OCI-LY3 (cell line): ENCODE results near the gene PPP1R37.

ENCODE experiments used
- H2AFZ ChIP-seq: fragments of 200-600, 300-600 bp; shearing (Covaris generic); 2 replicates; pipeline ENCODE4 v1.6.0; 2014; ENCODE audit warnings: antibody characterized with exemption, low read depth, low read length
- H3K27ac ChIP-seq: fragments of 200-600, 300-600 bp; sonication (generic); 2 replicates; pipeline ENCODE4 v1.5.1; 2014; ENCODE audit warnings: mild to moderate bottlenecking, low read length, moderate library complexity, mixed read lengths
- H3K27me3 ChIP-seq: fragments of 200-600, 300-600 bp; sonication (generic); 2 replicates; pipeline ENCODE4 v1.6.1; 2014; ENCODE audit warnings: low read depth, low read length, mixed read lengths
- H3K36me3 ChIP-seq: fragments of 200-600, 300-600 bp; sonication (generic); replicated peaks from 2 replicates; pipeline ENCODE3; 2014; ENCODE audit warnings: low read depth, low read length, mixed read lengths
- H3K4me1 ChIP-seq: fragments of 300-600, 200-600 bp; sonication (generic); 2 replicates; pipeline ENCODE4 v1.6.1; 2014; ENCODE audit warnings: low read length, mixed read lengths
- H3K4me2 ChIP-seq: fragments of 200-600, 300-600 bp; sonication (generic); 2 replicates; pipeline ENCODE4 v1.6.1; 2014; ENCODE audit warnings: low read length, mixed read lengths
- H3K4me3 ChIP-seq: fragments of 300-600, 200-600 bp; sonication (generic); 2 replicates; pipeline ENCODE4 v1.5.1; 2014; ENCODE audit warnings: antibody characterized with exemption, mild to moderate bottlenecking, low read length, moderate library complexity
- H3K79me2 ChIP-seq: fragments of 300-600, 200-600 bp; shearing (Covaris generic); 2 replicates; pipeline ENCODE4 v1.6.1; 2014; ENCODE audit warnings: mild to moderate bottlenecking, low read length, mixed read lengths
- H3K9ac ChIP-seq: fragments of 300-600, 200-600 bp; shearing (Covaris generic); 2 replicates; pipeline ENCODE4 v1.6.0; 2014; ENCODE audit warnings: mild to moderate bottlenecking, low read length, moderate library complexity
- H3K9me3 ChIP-seq: fragments of 200-600, 300-600 bp; shearing (Covaris generic); 2 replicates; pipeline ENCODE4 v1.6.1; 2014; ENCODE audit warnings: low read length, mixed read lengths; ENCODE audit not compliant: insufficient read depth
- H4K20me1 ChIP-seq: fragments of 200-600, 300-600 bp; sonication (generic); 2 replicates; pipeline ENCODE4 v1.6.1; 2016; ENCODE audit warnings: low read length, mixed read lengths; ENCODE audit not compliant: insufficient read depth
- EZH2phosphoT487 ChIP-seq: fragments of 200-600 bp; shearing (Covaris generic); IDR thresholded peaks from 2 replicates; pipeline ENCODE4 v1.6.1; 2018; ENCODE audit warnings: antibody characterized with exemption, mixed run types, low read depth
- TF ChIP-seq, protein P1 (sequence below): fragments of 200-600, 300-600 bp; sonication (generic); IDR thresholded peaks from 2 replicates; pipeline ENCODE4 v1.5.1; 2014; ENCODE audit warnings: antibody characterized with exemption, low read length, low read depth

PPP1R37 gene

DNA sequence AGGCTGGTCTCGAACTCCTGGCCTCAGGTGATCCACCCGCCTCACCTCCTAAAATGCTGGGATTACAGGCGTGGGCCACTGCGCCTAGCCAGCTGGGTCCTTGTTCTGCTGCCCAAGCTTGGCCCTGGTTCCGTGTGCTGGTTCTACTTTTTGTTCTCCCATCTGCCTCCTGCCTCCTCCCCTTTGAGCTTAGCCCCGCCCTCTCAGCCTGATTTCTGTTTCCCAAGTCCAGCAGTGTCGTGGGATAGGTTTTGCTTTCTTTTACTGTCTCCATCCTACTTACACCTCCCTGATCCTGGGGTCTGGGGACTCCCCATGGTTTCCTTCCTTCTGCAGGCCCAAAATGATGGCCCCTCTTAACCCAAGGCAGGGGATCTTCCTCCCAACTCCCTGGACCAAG, 88.0 kb downstream of the PPP1R37 start:
- TF ChIP-seq, protein P1, sequence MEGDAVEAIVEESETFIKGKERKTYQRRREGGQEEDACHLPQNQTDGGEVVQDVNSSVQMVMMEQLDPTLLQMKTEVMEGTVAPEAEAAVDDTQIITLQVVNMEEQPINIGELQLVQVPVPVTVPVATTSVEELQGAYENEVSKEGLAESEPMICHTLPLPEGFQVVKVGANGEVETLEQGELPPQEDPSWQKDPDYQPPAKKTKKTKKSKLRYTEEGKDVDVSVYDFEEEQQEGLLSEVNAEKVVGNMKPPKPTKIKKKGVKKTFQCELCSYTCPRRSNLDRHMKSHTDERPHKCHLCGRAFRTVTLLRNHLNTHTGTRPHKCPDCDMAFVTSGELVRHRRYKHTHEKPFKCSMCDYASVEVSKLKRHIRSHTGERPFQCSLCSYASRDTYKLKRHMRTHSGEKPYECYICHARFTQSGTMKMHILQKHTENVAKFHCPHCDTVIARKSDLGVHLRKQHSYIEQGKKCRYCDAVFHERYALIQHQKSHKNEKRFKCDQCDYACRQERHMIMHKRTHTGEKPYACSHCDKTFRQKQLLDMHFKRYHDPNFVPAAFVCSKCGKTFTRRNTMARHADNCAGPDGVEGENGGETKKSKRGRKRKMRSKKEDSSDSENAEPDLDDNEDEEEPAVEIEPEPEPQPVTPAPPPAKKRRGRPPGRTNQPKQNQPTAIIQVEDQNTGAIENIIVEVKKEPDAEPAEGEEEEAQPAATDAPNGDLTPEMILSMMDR, result no peak
- TF ChIP-seq EZH2phosphoT487, result no peak
- H3K9me3 ChIP-seq, result no peaks in the 10 kb centered on the region
- no peak overlapping the region for H3K27ac ChIP-seq
- H3K36me3 ChIP-seq, result peaks cover 7% of the 10 kb centered on the region
- H3K4me1 ChIP-seq, result peaks cover 8% of the 10 kb centered on the region; the same call in 1 of the 2 replicates
- no peak overlapping the region for H2AFZ ChIP-seq
- peaks cover 32% of the 10 kb centered on the region for H3K79me2 ChIP-seq
- no peak overlapping the region for H3K4me2 ChIP-seq
- no peaks in the 10 kb centered on the region for H3K27me3 ChIP-seq
- no peak overlapping the region for H3K9ac ChIP-seq
- no peak overlapping the region for H3K4me3 ChIP-seq
- no peaks in the 10 kb centered on the region for H4K20me1 ChIP-seq

DNA sequence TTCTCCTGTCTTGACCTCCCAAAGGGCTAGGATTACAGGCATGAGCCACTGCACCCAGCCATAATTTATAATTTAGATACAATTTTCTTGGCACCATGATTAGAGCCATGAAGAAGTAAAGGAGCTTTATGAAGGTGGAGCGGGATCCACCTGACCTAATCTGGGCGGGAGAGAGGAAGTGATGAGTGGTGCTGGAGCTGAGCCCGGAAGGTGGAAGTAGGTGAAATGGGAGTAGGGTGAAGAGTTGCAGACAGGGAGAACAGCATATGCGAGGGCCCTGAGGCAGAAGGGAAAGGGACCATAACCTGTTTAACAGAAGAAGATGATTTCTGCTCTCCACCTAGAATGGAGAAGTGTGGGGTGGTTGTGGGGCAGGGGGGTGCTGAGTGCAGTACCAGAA, 89.8 kb downstream of the PPP1R37 start:
- H3K27ac ChIP-seq, result no peak overlapping the region
- no peak overlapping the region for H3K4me3 ChIP-seq
- H2AFZ ChIP-seq, result no peak overlapping the region
- no peaks in the 10 kb centered on the region for H3K27me3 ChIP-seq
- no peaks in the 10 kb centered on the region for H4K20me1 ChIP-seq
- H3K4me2 ChIP-seq, result no peak overlapping the region
- no peak overlapping the region for H3K9ac ChIP-seq
- peaks cover 23% of the 10 kb centered on the region for H3K79me2 ChIP-seq
- peaks cover 7% of the 10 kb centered on the region for H3K36me3 ChIP-seq
- peaks cover 7% of the 10 kb centered on the region; the same call in 1 of the 2 replicates for H3K4me1 ChIP-seq
- no peak for TF ChIP-seq EZH2phosphoT487
- TF ChIP-seq, protein P1, result no peak
- no peaks in the 10 kb centered on the region for H3K9me3 ChIP-seq

DNA sequence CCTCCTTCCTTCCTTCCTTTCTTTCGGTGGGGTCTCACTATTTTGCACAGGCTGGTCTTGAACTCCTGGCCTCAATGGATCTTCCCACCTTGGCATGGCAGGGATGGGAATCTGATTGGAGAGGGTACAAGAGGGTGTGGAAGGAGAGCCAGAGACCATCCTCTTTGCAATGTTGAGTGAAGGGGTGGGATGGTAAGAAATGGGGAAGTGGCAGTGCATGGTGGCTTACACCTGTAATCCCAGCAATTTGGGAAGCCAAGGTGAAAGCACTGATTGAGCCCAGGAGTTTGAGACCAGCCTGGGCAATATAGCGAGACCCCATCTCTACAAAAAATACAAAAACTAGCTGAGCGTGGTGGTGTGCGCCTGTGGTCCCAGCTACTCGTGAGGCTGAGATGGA, 91.1 kb downstream of the PPP1R37 start:
- Histone ChIP-seq H3K9ac (no peak overlapping the region), H3K36me3 (peaks cover 7% of the 10 kb centered on the region), H3K4me1 (peaks cover 7% of the 10 kb centered on the region; the same call in 1 of the 2 replicates), H3K4me3 (no peak overlapping the region), H3K79me2 (peaks cover 16% of the 10 kb centered on the region), H4K20me1 (no peaks in the 10 kb centered on the region), H3K4me2 (no peak overlapping the region), H2AFZ (no peak overlapping the region), H3K9me3 (no peaks in the 10 kb centered on the region), H3K27me3 (no peaks in the 10 kb centered on the region), H3K27ac (no peak overlapping the region)
- TF ChIP-seq, protein P1, result no peak
- TF ChIP-seq EZH2phosphoT487, result no peak

DNA sequence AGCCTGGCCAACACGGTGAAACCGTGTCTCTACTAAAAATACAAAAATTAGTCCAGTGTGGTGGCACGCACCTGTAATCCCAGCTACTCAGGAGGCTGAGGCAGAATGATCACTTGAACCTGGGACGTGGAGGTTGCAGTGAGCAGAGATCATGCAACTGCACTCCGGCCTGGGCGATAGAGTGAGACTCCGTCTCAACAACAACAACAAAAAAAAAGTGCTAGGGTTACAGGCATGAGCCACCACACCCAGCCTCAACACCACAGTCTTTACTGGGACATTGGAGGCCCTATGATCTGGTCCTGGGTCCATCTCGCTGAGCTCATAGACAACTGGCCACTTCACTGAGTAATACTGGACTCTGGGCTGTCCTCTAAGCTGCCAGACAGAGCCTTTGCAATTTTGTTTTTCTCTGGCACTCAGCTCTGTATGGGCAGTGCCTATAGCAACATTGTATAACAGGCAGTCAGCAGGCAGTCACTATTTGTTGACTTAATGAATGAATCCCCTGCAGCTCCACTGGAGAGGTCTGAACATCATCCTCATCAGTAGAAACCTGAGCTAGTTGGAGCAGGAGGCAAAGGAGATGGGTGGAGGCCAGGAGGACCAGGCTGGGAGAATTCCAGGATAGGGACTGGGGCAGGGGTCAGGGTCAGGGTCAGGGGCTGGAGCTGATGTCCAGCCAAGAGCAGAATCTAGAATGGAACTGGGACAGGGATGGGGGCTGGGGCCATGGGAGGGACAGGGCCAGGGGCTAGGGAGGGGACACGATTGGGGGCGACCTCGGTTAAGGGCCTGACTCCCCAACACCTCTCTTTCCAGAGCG, 93.7 kb downstream of the PPP1R37 start:
- Histone ChIP-seq H3K27me3 (no peaks in the 10 kb centered on the region), H3K9ac (no peak overlapping the region), H3K36me3 (peaks cover under 1% of the 10 kb centered on the region), H3K4me1 (peaks cover 2% of the 10 kb centered on the region; the same call in 1 of the 2 replicates), H2AFZ (no peak overlapping the region), H3K4me2 (peak overlapping the region; percentile 72; the same call in 1 of the 2 replicates), H3K79me2 (no peaks in the 10 kb centered on the region), H3K27ac (no peak overlapping the region), H3K4me3 (no peak overlapping the region), H4K20me1 (no peaks in the 10 kb centered on the region), H3K9me3 (no peaks in the 10 kb centered on the region)
- no peak for TF ChIP-seq EZH2phosphoT487
- TF ChIP-seq, protein P1, result no peak
